ENCODE measurements around the gene C10orf105. TPM values are rescaled to one million over a fixed set of nuclear protein-coding genes. Genes with fewer than 3 reads are reported as not detected.

Gene C10orf105
- total and polyA plus RNA-seq, 12 donors: 0.03 to 0.16 (median 0.07) TPM; not detected in 5

- WGBS, 2 donors: 74 to 80% methylated on average over 3 of the region's 3 CpGs
- Histone ChIP-seq H3K36me3 (peaks cover 0 to 8% (median 0%) of the 10 kb centered on the region in 9 donors), H3K27me3 (no peaks in the 10 kb centered on the region), H3K9me3 (peaks cover 0 to 6% (median 0%) of the 10 kb centered on the region in 11 donors), H3K27ac (peak overlapping the region in 2 of 10 donors; percentile 39 to 86), H3K4me3 (no peak overlapping the region), H3K4me1 (peaks cover 0 to 92% (median 24%) of the 10 kb centered on the region in 9 donors)
- ATAC-seq (no peak), DNase-seq (no peak)
- intact Hi-C loops (cut with DNase I): no loop called here
- TF ChIP-seq CTCF (IDR thresholded peaks at IDR 0.05): no peak
These were observed 18.2 kb upstream of the C10orf105 start for GRCh38 chr10:71737834-71738197.

- peak in 2 of 8 donors; percentile 6 to 34 for ATAC-seq
- H3K9me3 ChIP-seq: no peaks in the 10 kb centered on the region
- no peak for TF ChIP-seq CTCF (IDR thresholded peaks at IDR 0.05)
- H3K4me3 ChIP-seq: no peak overlapping the region
- H3K36me3 ChIP-seq: peaks cover 0 to 8% (median 0%) of the 10 kb centered on the region in 9 donors
- peaks cover 0 to 87% (median 24%) of the 10 kb centered on the region in 9 donors for H3K4me1 ChIP-seq
- H3K27me3 ChIP-seq: no peaks in the 10 kb centered on the region
- WGBS, 2 donors: 77 to 86% methylated on average over 12 of the region's 12 CpGs
- intact Hi-C loops (cut with DNase I): no loop called here
- no peak for DNase-seq
- peak overlapping the region in 5 of 10 donors; percentile 1 to 86 (median 39) for H3K27ac ChIP-seq
These were observed 17.6 kb upstream of the C10orf105 start for GRCh38 chr10:71737001-71737833.

- H3K36me3 ChIP-seq: peaks cover 0 to 5% (median 0%) of the 10 kb centered on the region in 9 donors
- no peak overlapping the region for H3K4me3 ChIP-seq
- intact Hi-C loops (cut with DNase I): no loop called here
- ATAC-seq: no peak
- no peaks in the 10 kb centered on the region for H3K9me3 ChIP-seq
- H3K27ac ChIP-seq: peak overlapping the region in 4 of 10 donors; percentile 1 to 86 (median 47)
- peaks cover 0 to 84% (median 24%) of the 10 kb centered on the region in 9 donors for H3K4me1 ChIP-seq
- H3K27me3 ChIP-seq: no peaks in the 10 kb centered on the region
- DNase-seq: no peak
- 90 to 93% methylated on average over 2 of the region's 2 CpGs for WGBS, 2 donors
- TF ChIP-seq CTCF (IDR thresholded peaks at IDR 0.05): no peak
These were observed 17.0 kb upstream of the C10orf105 start for GRCh38 chr10:71736570-71736952.

- H3K9me3 ChIP-seq: no peaks in the 10 kb centered on the region
- H3K4me1 ChIP-seq: peaks cover 0 to 79% (median 24%) of the 10 kb centered on the region in 9 donors
- DNase-seq: no peak
- no peaks in the 10 kb centered on the region for H3K27me3 ChIP-seq
- TF ChIP-seq CTCF (IDR thresholded peaks at IDR 0.05): no peak
- intact Hi-C loops (cut with DNase I): no loop called here
- no peaks in the 10 kb centered on the region for H3K36me3 ChIP-seq
- ATAC-seq: peak in 4 of 8 donors; percentile 3 to 52 (median 30)
- WGBS, 2 donors: 87% methylated on average over 16 of the region's 16 CpGs
- H3K27ac ChIP-seq: peak overlapping the region in 3 of 10 donors; percentile 1 to 86 (median 55)
- H3K4me3 ChIP-seq: no peak overlapping the region
These were observed 16.4 kb upstream of the C10orf105 start for GRCh38 chr10:71735709-71736569.

All from heart right ventricle (tissue), 16 donors.